GM21825 (cell line): ENCODE measurements around the gene TXNDC17.
A peak's percentile ranks its signal among the peaks of the same experiment; 100 is the strongest.
"Not testable (repeated sequence)": the region's sequence is repeated elsewhere in the genome, so short reads cannot be mapped to it uniquely, and the experiment has no call there.

Source experiments
- ATAC-seq: cut with Tn5 transposase; IDR thresholded peaks from one replicate; pipeline ENCODE4 v1.9.1; 2021; ENCODE audit warnings: mild to moderate bottlenecking, moderate library complexity; ENCODE audit not compliant: unreplicated experiment

TXNDC17 gene

GRCh38 chr17:6660101-6660500, 19.2 kb downstream of the TXNDC17 start:
- no peak for ATAC-seq

GRCh38 chr17:6660805-6661463, 20.1 kb downstream of the TXNDC17 start:
- peak; percentile 77 for ATAC-seq

- ATAC-seq = no peak
Measured at GRCh38 chr17:6661464-6661848, 20.6 kb downstream of the TXNDC17 start.

GRCh38 chr17:6663200-6663599, 22.3 kb downstream of the TXNDC17 start:
- not testable (repeated sequence) for ATAC-seq

GRCh38 chr17:6666077-6666521, 25.2 kb downstream of the TXNDC17 start:
- no peak for ATAC-seq

- no peak for ATAC-seq
Measured at GRCh38 chr17:6666557-6666956, 25.7 kb downstream of the TXNDC17 start.

GRCh38 chr17:6667516-6667915, 26.7 kb downstream of the TXNDC17 start:
- no peak for ATAC-seq

GRCh38 chr17:6668219-6668618, 27.4 kb downstream of the TXNDC17 start:
- no peak for ATAC-seq

- no peak for ATAC-seq
Measured at GRCh38 chr17:6668727-6669425, 28.0 kb downstream of the TXNDC17 start.

GRCh38 chr17:6669479-6670212, 28.8 kb downstream of the TXNDC17 start:
- no peak for ATAC-seq

- ATAC-seq = no peak
Measured at GRCh38 chr17:6670571-6670970, 29.7 kb downstream of the TXNDC17 start.

GRCh38 chr17:6670999-6671398, 30.1 kb downstream of the TXNDC17 start:
- ATAC-seq = no peak

- ATAC-seq = no peak
Measured at GRCh38 chr17:6671431-6671830, 30.6 kb downstream of the TXNDC17 start.

- no peak for ATAC-seq
Measured at GRCh38 chr17:6674586-6674985, 33.7 kb downstream of the TXNDC17 start.

- no peak for ATAC-seq
Measured at GRCh38 chr17:6675201-6675825, 34.5 kb downstream of the TXNDC17 start.

- no peak for ATAC-seq
Measured at GRCh38 chr17:6676802-6677157, 35.9 kb downstream of the TXNDC17 start.

GRCh38 chr17:6677158-6677831, 36.4 kb downstream of the TXNDC17 start:
- no peak for ATAC-seq

GRCh38 chr17:6677946-6678345, 37.1 kb downstream of the TXNDC17 start:
- no peak for ATAC-seq

GRCh38 chr17:6679241-6679640, 38.4 kb downstream of the TXNDC17 start:
- ATAC-seq = no peak

- no peak for ATAC-seq
Measured at GRCh38 chr17:6681176-6681575, 40.3 kb downstream of the TXNDC17 start.

GRCh38 chr17:6681671-6682070, 40.8 kb downstream of the TXNDC17 start:
- ATAC-seq = no peak
